K562 (cell line): ENCODE data around the gene DRD3.

Experiments
- CEBPG ChIP-seq, 3 experiments: fragments of 200-800 bp in 1 of 3; sonication (Bioruptor generic) in 1 of 3; sonication (generic) in 1 of 3; formaldehyde crosslinking in 1 of 3; IDR thresholded peaks in 2 of 3; conservative IDR thresholded peaks in 1 of 3; 2 replicates each; pipeline versions ENCODE4 v1.6.1 to v1.8.0; 2016 to 2022; ENCODE audit warnings: missing compliant biosample characterization in 2 of 3, missing genetic modification characterization in 2 of 3, mild to moderate bottlenecking in 1 of 3, missing genetic modification reagents in 1 of 3
- CTCF ChIP-seq, 3 experiments: IDR thresholded peaks in 2 of 3; conservative IDR thresholded peaks in 1 of 3; 2 replicates each; pipeline ENCODE4 v1.5.1; 2011 to 2012; ENCODE audit warnings: low read length in 3 of 3, mild to moderate bottlenecking in 3 of 3, control low read depth in 2 of 3, improper control_type of control experiment in 1 of 3, inconsistent platforms in 1 of 3, low read depth in 1 of 3, mixed read lengths in 1 of 3, moderate library complexity in 1 of 3; ENCODE audit not compliant: insufficient read depth in 2 of 3
- HDGF ChIP-seq: fragments of 450-650 bp; IDR thresholded peaks from 2 replicates; pipeline ENCODE4 v1.6.1; 2016
- MAX ChIP-seq: sonication (generic); formaldehyde crosslinking; IDR thresholded peaks from 2 replicates; pipeline ENCODE4 v1.9.0; 2022; ENCODE audit warnings: mild to moderate bottlenecking, missing genetic modification reagents
- MYBL2 ChIP-seq, 2 experiments: fragments of 450-650 bp in 1 of 2; sonication (generic) in 1 of 2; formaldehyde crosslinking in 1 of 2; IDR thresholded peaks; 2 replicates each; pipeline versions ENCODE4 v1.6.1 to v1.8.1; 2017 to 2022; ENCODE audit warnings: borderline replicate concordance in 1 of 2, inconsistent platforms in 1 of 2, low read depth in 1 of 2, mild to moderate bottlenecking in 1 of 2, missing genetic modification reagents in 1 of 2, moderate library complexity in 1 of 2
- NFIX ChIP-seq: fragments of 250-450 bp; sonication (Bioruptor Pico); IDR thresholded peaks from 2 replicates; pipeline ENCODE4 v1.4.0; 2020; ENCODE audit warnings: low read depth, mild to moderate bottlenecking, moderate library complexity
- POU5F1 ChIP-seq: fragments of 150-350 bp; IDR thresholded peaks from 2 replicates; pipeline ENCODE4 v1.6.1; 2014; ENCODE audit warnings: borderline replicate concordance, low read length, low read depth, mild to moderate bottlenecking; ENCODE audit not compliant: partially characterized antibody
- RBFOX2 ChIP-seq: fragments of 200-400 bp; formaldehyde crosslinking; IDR thresholded peaks from 2 replicates; pipeline ENCODE4 v1.6.1; 2017; ENCODE audit warnings: low read depth, mild to moderate bottlenecking, low read length, moderate library complexity
- TAF1 ChIP-seq: IDR thresholded peaks from 2 replicates; pipeline ENCODE4 v1.6.1; 2011; ENCODE audit warnings: mild to moderate bottlenecking, low read length, moderate library complexity; ENCODE audit not compliant: insufficient read depth, control insufficient read depth, severe bottlenecking; ENCODE audit errors: extremely low read depth
- TCF15 ChIP-seq: fragments of 250-450 bp; sonication (Bioruptor Pico); IDR thresholded peaks from 2 replicates; pipeline ENCODE4 v1.8.0; 2022; ENCODE audit warnings: moderate library complexity, mild to moderate bottlenecking, inconsistent platforms
- UBTF ChIP-seq, 2 experiments: IDR thresholded peaks; 2 replicates each; pipeline ENCODE4 v1.6.1; 2012; ENCODE audit warnings: improper control_type of control experiment in 2 of 2, low read depth in 2 of 2, low read length in 2 of 2, borderline replicate concordance in 1 of 2
- ZBTB7A ChIP-seq: IDR thresholded peaks from 2 replicates; pipeline ENCODE4 v1.6.1; 2011; ENCODE audit warnings: low read depth, mild to moderate bottlenecking, low read length, moderate library complexity, borderline replicate concordance; ENCODE audit not compliant: control insufficient read depth
- ZNF263 ChIP-seq: sonication (generic); formaldehyde crosslinking; IDR thresholded peaks from 2 replicates; pipeline ENCODE4 v1.8.0; 2022; ENCODE audit warnings: mild to moderate bottlenecking, missing genetic modification reagents, borderline replicate concordance

GRCh38 chr3:114119776-114120175, 59.1 kb downstream of the DRD3 start:
- TF ChIP-seq CTCF (IDR thresholded peaks at IDR 0.05 in 2 of 3, conservative IDR thresholded peaks at IDR 0.05 in 1 of 3; ENCODE audit: insufficient read depth in 2 of 3, low read depth in 1 of 3, low read length in 3 of 3): no peak
- TF ChIP-seq CEBPG (CRISPR knock-in tag; IDR thresholded peaks at IDR 0.05): no peak
- no peak for TF ChIP-seq CEBPG (tag; conservative IDR thresholded peaks at IDR 0.05 in 1 of 2, IDR thresholded peaks at IDR 0.05 in 1 of 2)
- no peak for TF ChIP-seq MAX (CRISPR knock-in tag)
- no peak for TF ChIP-seq ZNF263 (CRISPR knock-in tag)
- no peak for TF ChIP-seq MYBL2 (IDR thresholded peaks at IDR 0.05; ENCODE audit: low read depth)
- TF ChIP-seq MYBL2 (CRISPR knock-in tag; IDR thresholded peaks at IDR 0.05; ENCODE audit: borderline replicate concordance): no peak
- TF ChIP-seq POU5F1: no peak
- no peak for TF ChIP-seq ZBTB7A
- no peak for TF ChIP-seq HDGF
- TF ChIP-seq TCF15 (CRISPR knock-in tag): no peak
- no peak for TF ChIP-seq RBFOX2
- TF ChIP-seq TAF1: no peak
- TF ChIP-seq NFIX (CRISPR knock-in tag): no peak
- TF ChIP-seq UBTF (IDR thresholded peaks at IDR 0.05; ENCODE audit: borderline replicate concordance in 1 of 2, low read depth in 2 of 2, low read length in 2 of 2): no peak
